GM18511 (cell line): Measurements from ENCODE around the gene MRPL34.

Experiments used
- ATAC-seq: cut with Tn5 transposase; IDR thresholded peaks from one replicate; pipeline ENCODE4 v1.9.1; 2021; ENCODE audit warnings: mild to moderate bottlenecking, moderate library complexity; ENCODE audit not compliant: unreplicated experiment

Gene MRPL34

DNA sequence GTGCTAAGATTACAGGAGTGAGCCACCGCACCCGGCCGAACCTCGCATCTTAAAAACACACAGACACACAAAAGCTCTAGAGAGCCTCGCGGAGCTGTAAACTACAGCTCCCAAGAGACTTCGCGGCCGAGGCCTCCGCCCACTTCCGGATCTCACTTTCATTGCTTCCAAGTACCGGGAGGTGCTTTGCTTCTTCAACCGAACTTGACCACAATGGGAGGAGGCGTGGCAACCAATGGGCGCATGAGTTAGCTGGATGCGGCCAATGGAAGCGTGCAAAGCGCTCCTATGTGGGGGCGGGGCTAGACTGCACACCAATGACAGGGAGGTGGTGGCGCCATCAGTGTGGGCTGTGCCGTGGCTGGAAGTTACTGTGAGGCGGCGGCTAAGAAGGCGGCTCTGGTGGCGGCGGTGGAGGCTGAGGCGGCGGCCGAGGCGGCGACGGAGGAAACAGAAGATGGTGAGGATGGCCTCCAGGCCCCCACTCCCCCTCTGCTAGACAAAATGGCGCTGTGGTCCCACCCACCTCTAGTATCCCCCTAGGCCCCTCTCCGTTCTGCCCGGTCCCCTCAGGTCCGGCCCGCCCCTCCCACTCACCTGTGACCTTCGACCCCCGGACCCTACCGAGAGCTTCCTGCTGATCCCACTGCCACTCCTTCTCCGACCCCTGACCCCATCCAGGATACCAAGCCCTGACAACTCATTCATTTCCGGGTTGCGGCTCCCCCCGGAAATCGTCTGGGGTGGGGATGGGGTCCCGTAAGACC lies 3.7 kb downstream of the MRPL34 start, which contains the start of gene DDA1:
TSS of gene DDA1 (plus strand) at position 366 of the 767 bp plus-strand sequence. CDS start at position 458, 92 bp downstream.
- ATAC-seq = peak; percentile 63

DNA sequence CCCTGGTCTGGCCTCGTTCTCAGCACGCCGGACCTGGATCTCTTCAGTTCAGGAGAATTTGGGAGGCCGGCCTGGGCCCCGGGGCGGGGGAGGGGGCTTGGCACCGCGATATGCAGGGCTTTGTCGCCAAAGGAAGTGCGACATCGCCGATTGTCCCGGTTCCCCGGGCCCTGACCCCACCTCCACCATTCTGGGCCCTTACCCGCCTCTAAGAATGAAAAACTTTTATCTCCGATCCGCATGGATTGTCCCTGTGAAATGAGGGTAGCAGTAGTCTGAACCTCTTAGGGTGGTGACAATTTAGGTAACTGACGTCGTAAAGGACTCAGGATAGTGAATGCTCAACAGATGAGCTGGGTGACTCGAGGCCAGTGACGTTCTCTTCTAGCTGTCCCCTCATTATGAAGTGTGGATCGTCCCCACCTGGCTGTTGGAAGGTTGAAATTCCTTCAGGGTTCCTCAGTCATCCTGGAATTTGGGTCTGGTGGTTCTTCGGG lies 4.3 kb downstream of the MRPL34 start:
- ATAC-seq = no peak

DNA sequence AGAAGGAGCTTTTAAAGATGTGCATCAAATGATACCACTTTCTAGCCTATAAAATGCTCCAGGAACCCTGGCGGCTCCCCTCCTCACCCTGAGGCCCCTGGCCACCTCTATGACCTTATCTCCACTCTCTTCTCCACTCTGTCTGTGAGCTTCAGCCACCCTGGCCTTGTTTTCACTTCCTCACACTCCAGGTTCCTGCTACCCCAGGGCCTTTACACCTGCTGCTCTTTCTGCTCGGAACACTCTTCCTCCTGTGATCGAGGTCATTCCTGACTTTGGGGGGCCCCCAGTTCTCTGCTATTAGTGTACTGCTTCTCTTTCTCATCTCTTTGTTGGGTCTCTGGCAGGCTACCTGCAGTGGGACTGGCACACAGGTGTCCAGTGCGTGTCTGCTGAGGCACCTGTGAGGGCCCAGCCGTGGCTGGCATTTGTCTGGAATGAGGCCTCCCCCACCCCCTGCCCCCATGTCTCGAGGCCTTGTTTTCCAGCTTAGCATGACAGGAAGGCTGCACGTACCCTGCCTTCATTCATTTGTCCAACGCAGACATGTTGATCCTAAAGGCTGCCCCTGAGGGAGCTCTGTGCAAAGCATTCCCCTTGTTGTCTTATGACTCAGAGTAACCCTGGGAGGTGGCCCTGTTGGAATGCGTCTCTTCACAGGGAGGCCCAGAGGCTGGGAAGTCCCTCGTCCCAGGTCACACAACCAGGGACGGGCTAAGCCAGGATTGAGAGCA lies 6.0 kb downstream of the MRPL34 start:
- no peak for ATAC-seq

DNA sequence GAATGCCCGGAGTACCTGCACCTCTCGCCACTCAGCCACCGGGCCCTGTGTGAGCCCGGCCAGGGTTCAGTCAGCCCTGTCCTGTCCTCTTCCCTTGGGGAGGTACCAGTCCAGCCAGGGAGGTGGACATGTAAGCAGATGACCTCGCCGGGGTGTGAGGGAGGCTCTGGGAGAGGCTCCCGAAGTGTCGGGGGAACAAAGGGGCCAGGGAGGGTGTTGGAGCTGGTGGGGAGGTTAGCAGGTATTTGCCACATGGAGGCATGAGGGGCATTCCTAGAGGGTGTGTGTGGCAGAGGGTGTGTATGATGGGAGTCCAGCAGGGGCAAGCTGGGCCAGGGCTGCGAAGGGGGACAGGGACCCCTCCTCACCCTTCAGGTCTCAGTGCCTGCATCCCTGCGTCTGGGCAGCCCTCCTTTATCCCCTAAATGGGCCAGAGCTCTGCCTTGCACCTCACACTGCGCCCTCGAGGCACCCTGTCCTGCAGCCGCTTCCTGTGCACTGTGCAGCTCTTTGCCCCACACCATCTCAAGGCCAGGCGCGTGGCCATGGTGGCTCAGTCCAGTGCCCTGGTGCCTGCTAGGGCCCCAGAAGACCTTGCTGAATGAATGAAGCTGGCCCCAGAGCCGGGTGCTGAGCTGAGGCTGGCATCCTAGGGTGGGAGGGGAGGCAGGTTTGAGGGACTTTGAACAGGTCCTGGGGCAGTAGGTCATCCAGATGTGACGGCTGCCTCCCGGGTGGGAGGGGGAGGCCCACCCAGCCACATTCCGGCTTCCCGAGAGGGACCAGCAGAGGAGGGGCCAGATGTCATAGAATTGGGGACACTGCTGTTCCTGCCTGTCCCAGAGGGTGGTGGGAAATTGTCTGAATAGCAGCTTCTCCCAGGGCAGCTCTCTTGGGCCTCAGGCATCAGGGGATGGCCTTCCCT lies 6.8 kb downstream of the MRPL34 start:
- no peak for ATAC-seq

DNA sequence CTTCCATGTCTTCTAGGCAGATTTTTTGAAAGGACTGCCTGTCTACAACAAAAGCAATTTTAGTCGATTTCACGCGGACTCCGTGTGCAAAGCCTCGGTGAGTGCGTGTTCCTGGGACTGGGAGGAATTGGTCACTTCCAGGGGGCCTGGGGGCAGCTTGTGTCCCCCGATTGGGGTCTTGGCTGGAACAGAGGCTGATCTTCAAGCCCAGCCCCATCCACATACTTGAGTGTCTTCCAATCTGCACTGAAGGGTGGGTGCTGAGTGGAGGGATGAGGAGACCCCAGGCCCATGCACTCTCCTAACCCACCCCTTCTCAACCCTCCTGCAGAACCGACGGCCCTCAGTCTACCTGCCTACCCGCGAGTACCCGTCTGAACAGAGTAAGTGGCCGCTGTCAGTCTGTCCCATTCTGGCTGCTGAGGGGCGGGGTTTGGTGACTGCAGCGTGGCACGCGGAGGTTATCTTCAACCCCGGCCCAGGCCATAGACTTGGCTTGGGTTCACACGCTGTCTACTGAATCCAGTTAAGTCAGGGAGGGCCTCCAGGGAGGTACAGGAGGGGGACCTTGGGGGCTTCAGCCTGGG lies 8.4 kb downstream of the MRPL34 start:
- ATAC-seq = no peak

DNA sequence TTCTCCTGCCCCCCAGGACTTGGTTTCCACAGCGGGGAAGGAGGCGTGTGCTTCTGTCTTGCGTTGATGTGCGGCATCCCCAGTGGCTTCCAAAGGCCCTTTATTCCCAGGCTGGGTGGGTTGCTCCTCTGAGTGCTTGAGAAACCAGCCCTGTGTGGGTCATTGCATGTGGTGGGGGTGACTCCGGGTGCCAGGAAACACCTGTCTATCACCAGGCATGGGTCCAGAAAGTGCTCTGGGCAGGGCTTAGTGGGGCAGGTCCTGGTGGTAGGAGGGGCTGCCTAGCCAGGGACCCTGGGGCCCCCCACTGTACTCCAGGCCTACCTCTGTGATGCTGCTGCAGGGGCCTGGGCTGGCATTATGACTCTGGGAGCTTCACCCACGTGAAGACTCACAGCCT lies 13.3 kb downstream of the MRPL34 start:
- ATAC-seq = no peak

DNA sequence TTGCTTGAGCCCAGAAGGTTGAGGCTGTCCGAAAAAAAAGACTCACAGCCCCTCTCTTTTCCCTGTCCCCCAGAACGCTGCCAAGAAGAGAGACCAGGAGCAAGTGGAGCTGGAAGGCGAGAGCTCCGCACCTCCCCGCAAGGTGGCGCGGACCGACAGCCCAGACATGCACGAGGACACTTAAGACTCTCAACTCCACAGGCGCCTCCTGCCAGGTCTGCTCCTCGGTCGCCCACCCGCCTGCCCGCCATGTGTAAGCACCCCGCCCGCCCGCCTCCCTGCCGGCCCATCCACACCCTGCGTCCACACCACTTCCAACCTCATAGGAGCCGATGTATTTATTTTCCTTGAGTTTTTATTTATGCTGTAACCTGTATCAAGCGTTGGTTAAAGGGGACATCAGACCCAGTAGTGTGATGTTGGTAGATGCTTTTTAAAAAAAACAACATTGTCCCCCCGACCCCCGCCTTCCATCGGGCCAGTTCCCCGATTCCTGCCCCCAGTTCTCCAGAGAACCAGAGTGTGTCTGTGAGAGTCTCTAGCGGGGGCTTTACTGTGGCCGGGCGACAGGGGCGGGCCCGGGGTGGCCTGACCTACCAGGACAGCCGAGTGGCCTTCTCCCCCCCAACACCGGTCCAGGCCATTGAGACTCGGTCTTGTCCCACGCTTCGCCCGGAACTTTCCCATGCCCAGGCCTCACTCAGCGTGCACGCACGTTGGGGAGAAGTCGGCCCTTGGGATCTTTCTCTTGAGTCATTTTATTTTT lies 14.0 kb downstream of the MRPL34 start:
- ATAC-seq = no peak

DNA sequence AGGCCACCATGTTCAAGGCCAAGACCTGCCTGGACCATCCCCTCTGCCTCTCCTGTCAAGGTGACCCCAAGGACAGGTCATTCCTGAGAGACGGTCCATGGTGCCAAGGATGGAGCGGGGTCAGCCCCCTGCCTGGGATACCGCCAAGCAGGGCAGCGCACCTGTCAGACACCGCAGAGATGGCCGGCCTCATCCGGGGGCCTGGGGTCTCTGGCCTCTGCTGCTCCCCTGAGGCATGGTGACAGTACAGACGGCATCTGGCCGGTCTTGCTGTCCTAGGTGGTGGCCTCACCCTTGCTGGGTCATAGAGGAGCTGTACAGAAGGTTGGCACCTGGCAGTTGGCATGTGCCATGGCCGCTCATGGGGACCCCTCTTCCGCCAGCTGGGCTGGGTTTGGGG lies 14.8 kb downstream of the MRPL34 start:
- ATAC-seq = no peak

DNA sequence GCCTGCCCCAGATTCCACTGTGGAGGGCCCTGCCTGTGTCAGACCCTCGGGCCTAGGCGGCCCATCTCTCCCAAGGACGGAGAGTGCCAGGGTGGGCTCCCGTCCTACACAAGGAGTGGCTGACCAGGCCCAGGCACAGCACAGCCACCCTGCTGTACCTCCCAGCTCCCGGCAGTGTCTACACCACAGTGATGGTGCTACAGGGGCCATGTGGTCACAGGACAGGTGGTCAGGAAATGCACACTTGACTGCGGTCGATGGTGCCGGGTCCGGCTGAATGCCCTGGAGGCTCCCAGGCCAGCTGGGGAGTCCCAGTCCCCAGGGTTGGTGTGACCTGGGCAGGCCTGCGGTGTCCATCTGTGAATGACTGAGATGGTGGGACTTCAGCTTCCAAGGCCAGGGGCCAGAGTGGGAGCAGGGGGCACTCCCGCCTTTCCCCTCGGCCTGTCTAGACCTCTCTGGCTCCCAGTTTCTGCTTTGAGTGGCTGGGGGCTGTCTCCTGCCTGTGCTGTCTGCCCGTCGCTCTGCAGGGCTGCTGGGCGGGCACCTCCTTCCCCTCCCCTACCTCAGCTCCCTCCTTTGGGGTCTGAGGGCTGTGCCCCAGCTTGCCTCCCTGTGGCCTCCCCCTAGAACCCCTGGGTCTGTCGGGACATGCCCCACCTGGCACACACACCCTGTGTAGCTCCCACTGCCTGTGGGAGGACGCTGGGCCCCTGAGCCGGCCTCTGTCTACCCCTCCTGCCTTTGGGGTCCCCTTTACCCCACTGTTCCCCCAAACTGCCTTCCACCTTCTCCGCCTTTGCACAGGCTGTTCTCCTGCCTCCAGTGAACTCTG lies 16.2 kb downstream of the MRPL34 start:
- no peak for ATAC-seq

DNA sequence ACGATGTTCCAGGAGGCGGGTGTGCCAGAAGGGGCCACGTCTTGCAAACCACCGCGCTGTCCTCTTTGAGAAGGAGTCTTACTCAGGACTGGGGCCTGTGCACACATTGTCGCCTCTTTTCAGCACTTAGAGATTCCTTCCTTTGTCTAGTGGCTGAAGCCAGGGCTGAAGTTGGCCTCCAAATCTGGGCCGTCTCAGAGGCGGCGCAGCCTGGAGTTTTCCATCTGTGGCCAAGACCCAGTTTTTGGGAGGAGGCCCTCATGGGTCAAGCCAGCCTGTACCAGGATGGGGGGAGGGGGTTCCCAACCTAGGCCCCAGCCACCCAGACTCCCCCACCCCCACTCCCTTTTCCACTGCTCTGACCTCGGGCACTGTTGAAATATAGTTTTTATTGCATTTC lies 17.2 kb downstream of the MRPL34 start:
- no peak for ATAC-seq

DNA sequence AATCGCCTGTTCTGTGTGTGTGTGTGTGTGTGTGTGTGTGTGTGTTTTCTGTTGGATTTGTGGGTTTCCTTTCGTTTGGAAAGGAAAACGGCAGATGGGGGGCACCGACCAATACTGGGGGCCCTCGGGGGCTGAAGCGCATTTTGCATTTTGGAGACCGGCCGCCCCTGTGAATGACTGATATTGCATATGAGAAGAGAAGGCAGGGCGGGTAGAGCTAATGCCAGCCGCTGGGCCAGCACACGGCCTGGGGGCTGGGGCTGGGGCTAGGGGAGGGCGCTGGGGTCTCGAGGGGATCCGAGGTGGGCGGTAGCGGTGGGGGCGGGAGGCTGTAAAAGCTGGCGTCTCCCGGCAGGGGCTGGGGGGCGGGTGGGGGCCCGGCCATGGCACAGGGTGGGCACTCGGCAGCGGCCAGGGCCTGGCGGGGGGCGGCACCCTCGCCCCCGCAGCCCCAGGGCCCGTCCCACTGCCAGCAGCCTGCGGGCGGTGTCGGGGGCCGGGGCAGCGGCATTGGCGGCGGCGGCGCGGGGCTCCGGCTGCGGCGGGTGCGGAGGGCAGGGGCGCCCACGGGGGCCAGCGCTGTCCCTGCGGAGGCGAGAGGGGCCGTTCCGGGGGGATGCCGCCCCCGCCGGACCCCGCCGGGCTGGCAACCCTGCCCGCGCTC lies 17.8 kb downstream of the MRPL34 start:
- no peak for ATAC-seq

DNA sequence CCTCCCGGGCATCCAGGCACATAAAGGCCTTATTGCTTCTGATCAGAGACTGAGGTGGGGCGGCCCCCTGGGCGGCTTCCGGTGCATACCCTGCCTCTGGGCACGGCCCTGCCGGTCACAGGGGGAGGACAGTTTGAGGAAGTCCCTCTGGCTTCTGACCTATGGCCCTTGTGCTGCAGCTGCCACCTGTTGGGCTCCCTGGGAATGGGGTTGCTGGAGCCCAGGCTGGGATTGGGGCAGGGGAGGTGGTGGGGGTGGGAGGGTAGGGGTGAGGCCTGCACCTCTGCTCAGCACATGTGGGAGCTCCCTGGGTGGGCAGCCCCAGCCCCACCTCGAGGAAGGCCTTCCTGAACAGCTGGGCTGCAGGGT lies 18.3 kb downstream of the MRPL34 start:
- no peak for ATAC-seq

DNA sequence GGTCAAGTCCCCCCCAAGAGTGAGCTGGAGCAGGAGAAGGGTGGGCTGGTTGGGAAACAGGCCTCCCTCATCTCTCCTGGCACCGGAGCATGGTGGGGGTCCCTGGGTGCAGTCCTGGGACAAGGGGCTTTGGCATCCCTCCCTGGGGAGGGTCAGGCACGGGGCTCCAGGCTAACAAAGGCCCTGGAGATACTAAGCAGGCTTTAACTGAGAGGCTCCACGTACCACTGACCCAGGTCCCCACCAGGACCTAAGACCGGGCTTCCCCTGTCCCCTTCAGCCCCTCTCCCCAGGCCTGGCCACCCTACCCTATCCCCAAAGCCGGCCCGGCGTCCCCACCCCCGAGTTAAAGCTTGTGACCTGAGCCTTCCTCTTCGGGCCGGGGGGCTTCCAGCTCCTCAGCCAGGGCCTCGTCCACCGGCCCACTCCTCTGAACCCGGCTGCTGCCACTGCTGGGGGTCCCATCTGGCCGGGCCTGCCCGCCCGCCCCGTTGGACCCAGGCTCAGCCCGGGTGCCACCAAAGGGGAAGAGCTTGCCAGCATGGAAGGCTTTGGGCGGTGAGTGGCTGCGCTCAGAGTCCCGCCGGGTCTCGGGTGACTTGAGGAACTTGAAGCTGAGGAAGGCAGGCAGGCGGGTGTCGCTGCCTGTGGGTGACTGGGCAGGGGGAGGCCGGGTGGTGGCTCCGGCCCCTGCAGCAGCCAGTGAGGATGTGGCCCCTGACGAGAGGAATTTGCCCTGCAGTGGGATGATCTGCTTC lies 18.9 kb downstream of the MRPL34 start:
- ATAC-seq = no peak

DNA sequence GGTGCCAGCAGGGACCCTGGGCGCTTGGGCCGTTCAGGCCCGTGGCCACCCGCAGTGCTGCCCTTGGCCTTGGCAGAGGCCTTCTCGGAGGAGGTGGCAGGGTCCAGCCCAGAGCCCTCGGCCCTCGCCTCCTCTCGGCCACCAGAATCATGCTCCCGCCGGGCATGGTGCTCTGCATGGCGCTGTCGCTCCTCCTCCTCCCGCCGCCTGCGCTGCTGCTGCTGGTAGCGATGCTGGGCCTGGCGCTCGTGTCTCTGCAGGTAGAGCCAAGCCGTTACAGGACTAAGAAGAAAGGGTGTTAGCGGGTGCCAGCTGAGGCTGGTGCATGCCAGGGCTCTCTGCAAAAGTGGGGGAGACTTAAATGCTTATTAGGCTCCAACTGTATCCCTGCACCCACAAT lies 19.5 kb downstream of the MRPL34 start:
- ATAC-seq = no peak

DNA sequence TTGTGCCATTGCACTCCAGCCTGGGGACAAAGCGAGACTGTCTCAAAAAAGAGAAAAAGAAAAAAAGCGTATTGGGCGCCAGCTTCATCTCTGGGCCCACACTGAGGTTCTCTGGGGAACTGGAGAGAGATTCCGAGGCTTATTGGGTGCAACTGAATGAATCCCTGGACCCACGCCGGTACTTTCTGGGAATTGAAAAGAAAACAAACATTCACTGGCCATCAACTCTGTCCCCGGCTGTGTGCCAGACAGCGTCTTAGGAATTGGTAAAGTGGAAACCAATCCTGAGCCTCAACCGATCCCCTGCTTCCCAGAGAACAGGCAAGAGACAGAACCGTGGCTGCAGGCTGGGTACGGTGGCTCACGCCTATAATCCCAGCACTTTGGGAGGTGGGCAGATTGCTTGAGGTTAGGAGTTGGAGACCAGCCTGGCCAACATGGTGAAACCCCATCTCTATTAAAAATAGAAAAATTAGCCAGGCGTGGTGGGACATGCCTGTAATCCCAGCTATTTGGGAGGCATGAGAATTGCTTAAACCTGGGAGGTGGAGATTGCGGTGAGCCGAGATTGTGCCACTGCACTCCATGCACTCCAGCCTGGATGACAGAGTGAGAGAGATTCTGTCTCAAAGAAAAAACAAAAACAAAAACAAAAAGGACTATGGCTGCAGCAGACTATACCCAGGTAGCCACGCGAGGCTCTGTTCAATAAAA lies 20.4 kb downstream of the MRPL34 start:
- no peak for ATAC-seq

DNA sequence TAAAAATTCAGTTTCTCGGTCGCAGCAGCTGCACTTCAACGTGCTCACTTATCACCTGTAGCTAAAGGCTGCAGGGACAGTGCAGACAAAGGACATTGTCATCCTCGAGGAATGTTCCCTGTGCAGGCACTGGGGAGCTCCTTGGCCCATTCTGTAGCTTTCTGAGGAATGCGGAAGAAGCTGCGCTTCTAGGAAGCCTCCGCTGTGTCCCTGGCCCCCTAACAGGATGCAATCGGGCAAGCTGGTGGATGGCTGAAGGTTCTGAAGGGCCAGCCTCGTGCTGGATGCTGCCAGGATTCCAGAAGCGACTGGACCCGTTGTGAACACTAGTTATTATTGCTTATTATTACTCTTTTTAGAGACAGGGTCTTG lies 20.9 kb downstream of the MRPL34 start:
- no peak for ATAC-seq

DNA sequence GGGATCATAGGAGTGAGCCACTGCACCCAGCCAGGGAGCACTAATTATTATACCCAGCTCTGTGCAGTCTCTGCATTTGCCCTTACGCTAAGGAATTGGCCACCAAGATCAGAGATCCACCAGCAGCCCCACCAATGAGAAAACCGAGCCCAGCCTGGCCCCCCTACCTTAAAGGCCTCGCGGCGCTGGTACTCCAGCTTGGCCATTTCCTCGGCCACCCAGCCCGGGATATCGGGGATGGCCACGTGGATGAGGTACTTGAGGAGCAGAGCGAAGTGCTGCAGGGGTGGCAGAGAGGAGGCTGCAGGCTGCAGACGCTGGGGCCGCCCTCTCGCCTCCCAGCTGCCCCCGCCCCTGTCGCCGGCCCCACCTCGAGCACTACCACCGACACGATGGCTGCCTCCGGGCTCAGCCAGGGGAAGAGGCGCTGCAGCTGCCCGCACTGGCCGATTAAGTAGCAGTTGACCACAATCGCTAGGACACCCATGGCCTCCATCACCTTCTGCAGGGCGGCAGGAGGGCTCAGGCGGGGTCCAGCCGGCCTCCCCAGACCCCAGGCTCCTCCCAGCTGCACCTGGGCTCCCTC lies 21.5 kb downstream of the MRPL34 start:
- ATAC-seq = no peak
